Lower leg skin (tissue), 4 donors: ENCODE measurements around the gene PLBD2. TPM values are rescaled to one million over a fixed set of nuclear protein-coding genes. Genes with fewer than 3 reads are reported as not detected.
A peak's percentile ranks its signal among the peaks of the same experiment; 100 is the strongest.
"Not testable (repeated sequence)": the region's sequence is repeated elsewhere in the genome, so short reads cannot be mapped to it uniquely, and the experiment has no call there.

ENCODE experiments used
- DNase-seq, 2 donors: peaks; one replicate each; pipeline ENCODE4 v3.0.0-alpha.2; 2019; ENCODE audit warnings: low spot score in 2 of 2
- H3K4me3 ChIP-seq: fragments of 200-600 bp; sonication (generic); 2 replicates; pipeline ENCODE4 v1.5.1; 2017; ENCODE audit warnings: mild to moderate bottlenecking, low read depth; ENCODE audit not compliant: poor library complexity, severe bottlenecking
- CTCF ChIP-seq, 3 donors: fragments of 450-650 bp; IDR thresholded peaks; one replicate each; pipeline ENCODE4 v1.5.1; 2016; ENCODE audit warnings: antibody characterized with exemption in 3 of 3, mild to moderate bottlenecking in 3 of 3, moderate library complexity in 2 of 3
- POLR2A ChIP-seq, 2 donors: fragments of 450-650 bp; IDR thresholded peaks; one replicate each; pipeline ENCODE4 v1.6.1; 2016 to 2017; ENCODE audit warnings: antibody characterized with exemption in 2 of 2, mild to moderate bottlenecking in 1 of 2, moderate library complexity in 1 of 2
- WGBS, 2 donors: methylation state at CpG; one replicate each; pipeline ENCODE4 v1.1.5; 2018; 5-methylcytosine and 5-hydroxymethylcytosine counted together
- intact Hi-C: fragments of 100-400 bp; cut with DNase I; formaldehyde crosslinking; loops from one replicate; pipeline ENCODE4 v1.15.0; 2023; ENCODE audit warnings: low total_unique reads
- total RNA-seq, 4 donors: library from RNA; depleted of rRNA; stranded (reverse); fragments of >200 nt; gene quantifications; one replicate each; pipeline ENCODE4 v1.1.0, GENCODE V29; 2016

The PLBD2 gene
- total RNA-seq, 4 donors from 2014 or later, result 18.9 to 41.2 (median 31.3) TPM

GRCh38 chr12:113348849-113349536 lies 9.4 kb upstream of the PLBD2 start:
- intact Hi-C loops, result no loop called here
- 75% methylated on average over 19 of the region's 19 CpGs for WGBS, 2 donors
- TF ChIP-seq POLR2A (IDR thresholded peaks at IDR 0.05) (no peak), CTCF (IDR thresholded peaks at IDR 0.05) (no peak)
- no peak for DNase-seq
- H3K4me3 ChIP-seq, result no peak overlapping the region

GRCh38 chr12:113351089-113351488 lies 7.3 kb upstream of the PLBD2 start:
- no peak for DNase-seq
- H3K4me3 ChIP-seq, result no peak overlapping the region
- TF ChIP-seq CTCF (IDR thresholded peaks at IDR 0.05) (no peak), POLR2A (IDR thresholded peaks at IDR 0.05) (no peak)
- intact Hi-C loops, result no loop called here

GRCh38 chr12:113354192-113354591 lies 4.2 kb upstream of the PLBD2 start:
- H3K4me3 ChIP-seq, intact Hi-C loops, DNase-seq: not testable (repeated sequence)
- WGBS, 2 donors, result 94 to 95% methylated on average over 7 of the region's 7 CpGs

- 30 to 34% methylated on average over 11 of the region's 11 CpGs for WGBS, 2 donors
- peak; percentile 30 to 87 for DNase-seq
- intact Hi-C loops, result no loop called here
- no peak for TF ChIP-seq POLR2A (IDR thresholded peaks at IDR 0.05)
- H3K4me3 ChIP-seq, result peak overlapping the region; percentile 63
Measured at GRCh38 chr12:113359133-113359938, 949 bp downstream of the PLBD2 start.

- H3K4me3 ChIP-seq, result no peak overlapping the region
- intact Hi-C loops, result no loop called here
- 60 to 64% methylated on average over 9 of the region's 9 CpGs for WGBS, 2 donors
- no peak for TF ChIP-seq POLR2A (IDR thresholded peaks at IDR 0.05)
- TF ChIP-seq CTCF (IDR thresholded peaks at IDR 0.05), result no peak
- DNase-seq, result peak in 1 of 2 donors; percentile 22
Measured at GRCh38 chr12:113359939-113360748, 1.8 kb downstream of the PLBD2 start.

- H3K4me3 ChIP-seq, result no peak overlapping the region
- intact Hi-C loops, result no loop called here
- DNase-seq, result peak in 1 of 2 donors; percentile 88
- TF ChIP-seq POLR2A (IDR thresholded peaks at IDR 0.05) (no peak), CTCF (IDR thresholded peaks at IDR 0.05) (no peak)
- WGBS, 2 donors, result 58 to 59% methylated on average over 12 of the region's 12 CpGs
Measured at GRCh38 chr12:113361574-113362370, 3.4 kb downstream of the PLBD2 start.
